ENCODE measurements around the gene SLX4IP. TPM values are rescaled to one million over a fixed set of nuclear protein-coding genes. Genes with fewer than 3 reads are reported as not detected.

The SLX4IP gene
- total RNA-seq, 1 donor from 2014 or later = 9.0 TPM

DNA sequence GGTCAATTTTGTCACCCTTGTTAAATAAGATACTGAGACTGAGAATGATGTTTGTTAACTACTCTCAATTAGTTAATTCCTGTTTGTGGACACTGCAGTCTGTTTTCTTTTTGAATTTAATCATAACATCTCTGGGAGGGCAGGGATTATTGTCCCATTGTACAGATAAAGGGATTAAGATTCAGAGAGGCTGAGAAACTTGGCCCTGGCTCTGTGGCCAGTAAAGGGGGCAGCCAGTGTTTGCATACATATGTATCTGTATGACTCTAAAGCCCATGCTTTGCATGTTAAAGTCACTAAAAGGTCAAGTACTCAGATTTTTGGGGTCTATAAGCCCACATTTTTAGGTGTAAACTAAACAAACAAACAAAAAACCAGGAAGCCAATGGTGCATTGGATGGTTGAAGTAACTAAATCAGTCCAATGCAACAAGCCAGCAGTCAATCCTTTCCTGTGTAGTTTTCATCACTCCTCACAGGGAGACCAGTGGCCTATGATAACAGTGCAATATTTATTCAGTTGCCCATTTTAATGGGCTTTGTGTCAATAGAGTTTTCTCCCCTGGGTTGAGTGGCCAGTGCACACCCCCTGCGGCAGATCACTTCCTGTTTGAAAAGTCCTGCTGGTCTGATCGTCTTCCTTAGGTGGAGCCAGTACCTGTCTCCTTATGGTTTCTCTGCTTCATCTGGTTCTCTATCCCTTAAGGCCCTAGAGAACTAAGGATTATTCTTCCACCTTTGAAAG lies 106.7 kb downstream of the SLX4IP start:
- intact Hi-C loops (cut with micrococcal nuclease) = no loop called here

DNA sequence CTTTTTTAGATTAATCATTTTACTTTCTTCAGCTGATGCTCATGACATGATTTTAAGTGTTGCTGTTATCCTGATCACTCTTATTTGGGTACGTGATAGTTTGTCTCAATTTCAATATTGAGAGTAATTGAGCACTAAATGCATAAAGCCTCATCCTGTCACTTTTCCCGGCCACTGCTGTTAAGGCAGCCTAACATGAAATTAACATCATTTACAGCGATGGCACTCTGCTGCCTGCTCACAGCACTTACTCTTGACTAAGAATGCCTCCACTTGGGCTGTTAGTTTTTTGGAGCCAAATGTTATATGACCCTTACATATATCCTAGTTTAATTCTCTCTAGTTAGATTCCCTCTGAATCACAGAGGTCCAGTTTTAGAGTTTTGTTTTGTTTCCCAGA lies 107.3 kb downstream of the SLX4IP start:
- intact Hi-C loops (cut with micrococcal nuclease) = no loop called here

DNA sequence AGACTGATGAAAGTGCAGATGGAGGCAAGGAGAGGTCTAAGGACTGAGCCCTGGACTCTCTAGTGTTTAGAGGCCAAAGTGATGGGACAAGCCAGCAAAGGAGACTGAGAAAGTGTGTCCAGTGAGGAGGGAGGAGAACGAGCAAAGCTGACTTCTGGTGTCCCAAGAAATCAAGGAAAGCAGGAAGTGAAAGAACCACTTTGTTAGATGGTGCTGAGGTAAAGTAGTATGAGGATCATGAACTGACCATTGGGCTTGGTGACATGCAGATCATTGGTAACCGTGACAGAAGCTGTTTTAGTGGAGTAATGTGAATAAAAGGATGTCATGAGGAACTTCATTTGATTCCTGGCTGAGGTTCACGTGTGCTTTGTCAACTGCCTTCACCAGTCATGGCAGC lies 108.4 kb downstream of the SLX4IP start:
- intact Hi-C loops (cut with micrococcal nuclease) = no loop called here

DNA sequence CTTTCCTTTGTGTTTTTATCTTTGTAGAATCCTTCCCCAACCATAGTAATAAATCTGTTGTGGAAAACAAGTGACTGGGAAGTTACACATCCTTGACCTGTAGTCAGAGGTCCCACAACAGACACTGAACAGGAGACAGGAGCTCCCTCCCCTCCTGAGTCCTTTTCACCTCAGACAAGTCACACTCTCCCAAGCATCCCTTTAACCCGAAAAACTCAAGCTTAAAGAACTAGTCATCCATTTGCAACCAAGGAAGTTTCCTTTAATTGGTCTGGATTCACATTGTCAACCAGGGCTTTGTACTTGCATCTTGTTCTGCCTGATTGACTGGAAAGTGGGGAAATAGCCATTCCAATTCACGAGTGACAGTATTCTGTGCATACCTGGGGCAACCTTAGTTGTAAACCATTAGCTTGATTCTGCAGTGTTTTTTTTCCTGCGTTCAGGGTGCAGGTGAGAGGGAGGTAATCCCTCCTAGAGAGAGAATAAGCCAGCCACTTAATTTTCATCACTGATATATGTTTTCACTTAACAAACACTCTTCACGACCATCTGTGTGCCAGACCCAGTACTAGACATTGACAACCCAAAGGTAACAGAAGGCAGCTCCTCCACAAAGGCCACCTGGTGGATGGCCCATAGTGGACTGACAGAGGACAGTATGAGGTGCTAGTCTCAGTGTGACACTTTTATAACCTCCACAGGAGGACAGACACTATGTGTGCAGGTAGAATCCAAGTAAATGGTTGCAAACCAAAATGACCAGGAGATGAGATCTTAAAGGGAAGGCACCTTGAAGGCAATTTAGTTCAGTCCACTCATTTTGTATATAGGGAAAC lies 112.4 kb downstream of the SLX4IP start:
- intact Hi-C loops (cut with micrococcal nuclease) = no loop called here

DNA sequence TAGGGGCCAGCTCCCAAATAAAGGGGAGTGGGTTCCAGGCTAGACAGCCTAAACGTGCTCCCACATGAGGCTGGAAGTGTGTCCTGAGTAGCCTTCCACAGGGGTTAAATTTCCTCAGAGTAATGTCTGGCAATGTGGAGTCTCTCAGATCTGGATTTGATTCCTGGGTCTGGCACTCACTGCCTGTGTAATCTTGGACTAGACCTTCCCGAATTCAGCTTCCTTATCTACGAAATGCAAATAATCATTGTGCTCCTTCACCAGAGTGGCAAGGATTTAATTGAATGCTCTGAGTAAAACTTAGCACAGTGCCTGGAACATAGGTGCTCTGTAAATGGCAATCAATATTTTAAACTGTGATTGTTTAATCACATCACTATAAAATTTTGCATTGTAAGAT lies 114.4 kb downstream of the SLX4IP start:
- intact Hi-C loops (cut with micrococcal nuclease) = no loop called here

DNA sequence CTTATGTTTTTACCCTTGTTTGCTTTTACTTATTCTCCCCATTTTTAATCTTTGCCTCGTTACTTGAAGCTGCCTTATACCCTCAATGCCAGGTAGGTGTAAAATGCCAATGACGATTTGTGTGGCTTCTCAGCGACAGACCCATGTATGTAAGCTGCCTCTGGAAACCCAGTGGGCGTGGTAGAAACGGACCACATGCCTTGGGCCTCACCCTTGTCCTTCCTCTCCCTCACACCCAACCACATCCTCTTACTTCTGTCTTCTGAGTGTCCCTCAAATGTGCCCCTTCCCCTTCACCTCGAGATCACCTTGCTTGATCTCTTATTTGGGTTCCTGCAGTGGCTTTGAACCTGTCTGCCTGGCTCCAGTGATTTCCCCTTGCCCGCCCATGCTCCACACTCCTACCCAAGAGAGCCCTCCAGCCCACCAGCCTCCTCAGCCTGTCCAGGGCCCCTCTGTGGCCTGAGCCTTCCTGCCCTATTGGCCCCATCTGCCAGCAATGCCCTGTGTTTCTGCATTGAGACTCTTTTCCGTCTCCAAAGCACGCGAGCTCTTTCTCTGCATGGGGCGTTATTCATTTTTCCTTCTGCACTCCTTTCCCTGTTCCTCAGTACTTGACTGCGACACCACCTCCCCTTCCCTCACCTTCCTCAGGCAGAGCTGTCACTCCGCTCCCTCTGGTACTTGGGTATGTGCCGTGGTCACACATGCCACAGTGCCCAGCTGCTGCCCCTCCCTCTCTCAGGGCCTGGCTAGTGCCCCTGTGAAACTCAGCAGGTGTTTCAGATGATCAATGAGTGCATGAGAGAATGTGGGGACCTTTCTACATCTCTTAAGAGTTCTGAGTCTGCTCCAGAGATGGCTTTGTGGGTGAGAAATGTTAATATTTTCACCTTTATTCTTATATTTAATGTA lies 115.4 kb downstream of the SLX4IP start:
- intact Hi-C loops (cut with micrococcal nuclease) = loop anchor here (10.0 kb wide), 1 partner anchor 336 kb away; the partner anchor contains the start of gene SNAP25

DNA sequence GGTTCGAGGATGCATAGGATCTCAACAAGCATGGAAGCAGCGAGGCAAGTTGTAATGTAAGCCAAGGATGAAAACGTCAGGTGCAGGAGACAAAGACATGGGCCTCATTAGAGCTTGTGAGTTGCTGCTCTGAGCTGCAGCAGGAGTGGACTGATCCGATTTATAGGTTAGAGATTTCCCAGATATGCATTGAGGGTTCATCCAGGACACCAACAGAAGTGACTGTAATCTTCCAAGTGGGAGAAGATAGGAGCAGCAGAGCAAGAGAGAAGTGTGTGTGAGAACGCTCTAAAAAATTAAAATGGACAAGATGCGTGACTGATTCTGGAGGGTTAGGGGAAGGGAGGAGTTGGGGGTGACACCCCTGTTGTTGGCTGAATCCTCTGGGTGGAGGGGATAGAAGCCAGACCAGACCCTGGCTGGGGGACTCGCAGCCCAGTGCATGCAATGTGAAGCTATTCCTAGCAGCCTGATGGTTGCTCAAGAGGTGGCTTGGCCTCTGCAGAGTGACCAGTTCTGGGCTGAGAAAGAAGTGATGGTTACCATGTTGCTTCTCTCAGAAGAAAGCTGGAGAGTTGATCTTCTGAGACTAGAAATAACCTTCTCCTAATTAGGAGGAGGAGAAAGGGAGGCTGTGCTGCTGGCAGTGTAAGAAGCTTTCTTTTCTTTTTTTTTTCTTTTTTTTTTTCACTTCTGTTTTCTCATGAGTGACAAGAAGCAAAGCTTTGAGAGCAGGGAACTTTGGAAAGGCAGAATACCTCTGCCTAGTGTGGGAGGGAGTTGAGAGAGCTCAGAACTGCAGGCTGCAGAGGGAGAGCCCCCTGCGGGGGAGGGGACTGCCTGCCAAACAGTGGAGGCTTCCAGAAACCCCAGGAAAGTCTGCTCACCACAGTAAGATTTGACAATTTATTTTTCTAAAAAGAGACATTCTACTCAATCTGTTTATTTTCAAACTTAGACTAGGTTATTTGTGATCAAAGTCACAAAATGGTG lies 116.9 kb downstream of the SLX4IP start:
- intact Hi-C loops (cut with micrococcal nuclease) = loop anchor here (2.0 to 10.0 kb wide), 2 partner anchors 123 to 337 kb away; partner anchors contain the start of gene SNAP25

DNA sequence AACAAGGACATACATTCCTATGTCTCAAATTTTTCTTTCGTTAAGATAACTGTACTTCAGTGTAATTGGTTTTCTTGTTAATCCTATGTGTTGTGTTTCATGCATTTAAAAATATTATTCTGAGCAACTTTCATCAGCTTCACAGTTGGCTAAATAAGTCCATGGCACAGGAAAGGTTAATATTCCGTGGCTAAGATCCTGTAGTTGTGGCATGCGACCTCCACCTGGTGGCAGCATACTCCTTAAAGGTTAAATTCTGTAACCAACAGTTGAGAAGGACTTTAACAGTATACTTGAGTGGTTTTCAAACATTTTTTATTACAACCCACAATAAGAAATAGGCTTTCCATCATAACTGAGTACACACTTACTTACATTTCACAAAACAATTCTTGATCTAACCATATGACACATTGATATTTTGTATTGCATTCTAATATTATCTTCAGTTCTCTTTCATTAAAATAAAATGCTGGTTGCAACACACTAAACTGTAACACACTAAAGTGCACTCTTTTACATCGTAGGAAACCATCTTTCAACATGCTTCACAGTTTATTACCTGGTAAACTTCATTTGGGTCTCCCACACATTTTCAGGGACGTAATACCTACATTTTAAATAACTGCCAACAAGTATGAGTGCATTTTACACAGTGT lies 118.3 kb downstream of the SLX4IP start:
- intact Hi-C loops (cut with micrococcal nuclease) = loop anchor here (2.0 to 10.0 kb wide), 2 partner anchors 121 to 339 kb away; partner anchors contain the start of gene SNAP25

DNA sequence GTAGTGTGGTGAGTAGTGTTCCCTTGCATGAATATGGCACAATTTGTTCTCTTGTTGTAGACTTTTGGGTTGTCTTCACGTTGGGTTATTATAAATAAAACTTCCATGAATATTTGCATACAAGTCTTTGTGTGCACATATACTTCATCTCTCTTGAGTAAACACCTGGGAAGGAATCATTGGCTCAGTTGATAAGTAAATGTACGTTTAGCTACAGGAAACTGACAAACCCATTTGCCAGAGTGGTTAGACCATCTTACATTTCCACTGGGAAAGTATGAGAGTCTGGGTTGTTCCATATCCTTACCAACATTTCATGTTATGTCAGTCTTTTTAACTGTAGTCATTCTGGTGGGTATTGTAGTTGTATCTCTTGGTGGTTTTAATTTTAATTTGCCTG lies 119.2 kb downstream of the SLX4IP start:
- intact Hi-C loops (cut with micrococcal nuclease) = loop anchor here (10.0 kb wide), 1 partner anchor 339 kb away; the partner anchor contains the start of gene SNAP25

DNA sequence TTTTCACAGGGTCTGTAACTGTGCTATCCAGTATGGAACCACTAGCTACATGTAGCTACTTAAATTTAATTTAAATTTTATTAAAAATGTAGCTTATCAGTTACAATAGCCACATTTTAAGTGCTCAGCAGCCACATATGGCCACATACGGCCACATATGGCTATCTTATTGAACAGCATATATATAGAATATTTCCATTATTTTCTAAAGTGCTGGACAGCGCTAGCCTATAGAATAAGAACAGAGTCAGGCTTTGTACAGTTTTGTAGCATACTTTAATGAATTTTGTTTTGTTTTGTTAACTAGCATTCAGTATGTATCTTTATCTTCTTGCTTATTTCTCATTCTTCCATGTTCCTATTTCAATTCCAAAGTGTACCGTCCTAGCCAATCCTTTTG lies 120.3 kb downstream of the SLX4IP start:
- intact Hi-C loops (cut with micrococcal nuclease) = loop anchor here (5.0 to 10.0 kb wide), 3 partner anchors 38 to 341 kb away; partner anchors contain the start of gene SNAP25

DNA sequence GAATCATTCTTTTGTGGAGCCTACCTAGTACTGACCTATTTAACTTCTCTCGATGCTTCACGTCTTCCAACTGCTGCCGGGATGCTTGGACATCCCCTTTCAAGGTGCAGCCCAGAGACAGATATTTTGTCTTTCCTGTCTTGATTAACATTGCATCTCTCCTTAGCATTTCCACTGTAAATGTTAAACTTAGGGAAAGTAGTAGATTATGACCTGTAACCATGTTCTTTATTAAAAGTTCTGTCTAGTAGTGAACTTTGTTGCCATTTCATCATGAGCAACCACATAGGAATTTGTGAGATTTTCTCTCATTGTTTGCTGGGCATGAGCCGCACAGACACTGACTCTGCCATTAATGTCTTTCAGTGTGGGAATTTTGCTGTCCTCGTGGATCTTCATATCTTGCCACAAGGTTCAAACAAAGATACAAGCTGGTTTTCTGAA lies 120.8 kb downstream of the SLX4IP start:
- intact Hi-C loops (cut with micrococcal nuclease) = loop anchor here (5.0 to 10.0 kb wide), 3 partner anchors 39 to 341 kb away; partner anchors contain the start of gene SNAP25

DNA sequence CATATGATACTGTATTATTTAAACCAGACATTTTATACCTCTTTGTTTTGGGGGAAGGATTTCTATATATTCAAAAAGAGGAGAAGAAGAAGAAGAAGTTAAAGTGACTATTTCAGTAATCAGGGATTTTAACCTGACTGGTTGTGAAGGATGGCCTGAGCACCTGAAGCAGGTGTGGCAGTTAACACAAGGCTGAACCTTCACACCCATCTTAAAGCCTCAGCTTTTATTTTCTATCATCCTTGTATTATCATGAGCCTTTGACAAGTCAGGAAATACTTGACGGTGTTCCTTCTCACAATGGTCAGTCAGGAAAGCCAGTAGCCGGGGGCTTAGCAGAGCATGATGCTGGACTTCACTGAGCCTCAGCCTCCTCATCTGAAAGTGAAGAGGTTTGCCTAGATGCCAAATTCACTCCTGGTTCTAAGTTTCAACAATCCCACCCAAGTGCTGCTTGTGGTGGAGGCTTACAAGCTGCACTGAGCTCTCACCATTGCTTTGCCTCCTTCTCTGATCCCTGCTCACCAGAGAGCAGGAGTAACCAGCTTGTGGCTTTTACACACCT lies 121.5 kb downstream of the SLX4IP start:
- intact Hi-C loops (cut with micrococcal nuclease) = loop anchor here (5.0 to 10.0 kb wide), 3 partner anchors 39 to 342 kb away; partner anchors contain the start of gene SNAP25

DNA sequence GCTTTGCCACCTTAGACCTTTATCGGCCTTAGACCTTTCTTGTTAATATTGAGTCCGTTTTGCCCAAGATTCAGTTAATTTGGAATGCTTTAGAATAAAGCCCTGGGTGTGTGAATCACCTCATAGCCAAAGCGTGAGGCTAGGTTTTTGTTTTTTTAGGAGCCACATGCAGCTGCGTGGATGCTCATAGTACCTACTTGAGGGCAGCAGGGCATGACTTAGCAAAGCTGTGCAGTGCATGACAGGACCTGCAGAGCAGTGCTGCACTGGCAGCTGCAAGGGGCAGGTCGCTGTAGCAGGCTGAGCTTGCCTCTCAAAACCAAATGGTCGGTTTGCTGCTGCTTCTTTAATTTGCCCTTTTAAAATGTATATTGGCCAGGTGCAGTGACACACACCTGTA lies 122.6 kb downstream of the SLX4IP start:
- intact Hi-C loops (cut with micrococcal nuclease) = loop anchor here (1.0 to 10.0 kb wide), 4 partner anchors 11 to 343 kb away; partner anchors contain the start of gene SNAP25

DNA sequence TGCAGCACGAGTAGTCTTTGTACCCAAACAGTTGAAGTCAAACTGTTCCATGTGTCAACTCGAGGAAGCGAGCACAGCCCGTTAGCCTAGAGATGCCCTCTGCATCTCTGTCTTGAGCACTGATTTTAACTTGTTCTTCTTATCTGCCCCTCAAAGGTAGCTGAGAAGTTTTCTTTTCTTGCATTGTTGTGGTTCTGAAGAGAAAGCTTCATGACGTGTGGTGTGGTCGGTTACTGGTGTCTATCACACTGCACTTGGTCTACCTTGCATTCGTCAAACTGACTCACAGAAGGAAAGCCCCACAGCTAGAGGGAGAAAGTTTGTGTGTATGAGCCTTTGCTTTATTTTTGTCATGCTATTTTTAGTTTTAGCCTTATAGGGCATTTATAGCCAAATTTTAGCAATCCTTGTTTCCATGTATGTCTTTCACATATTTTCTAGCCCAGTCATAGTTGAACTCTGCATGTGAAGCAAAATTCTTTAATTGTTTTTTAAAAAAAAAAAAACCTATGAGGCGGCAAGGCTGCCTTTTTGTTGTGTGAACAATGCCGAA lies 123.6 kb downstream of the SLX4IP start:
- intact Hi-C loops (cut with micrococcal nuclease) = loop anchor here (1.0 to 10.0 kb wide), 4 partner anchors 10 to 344 kb away; partner anchors contain the start of gene SNAP25

DNA sequence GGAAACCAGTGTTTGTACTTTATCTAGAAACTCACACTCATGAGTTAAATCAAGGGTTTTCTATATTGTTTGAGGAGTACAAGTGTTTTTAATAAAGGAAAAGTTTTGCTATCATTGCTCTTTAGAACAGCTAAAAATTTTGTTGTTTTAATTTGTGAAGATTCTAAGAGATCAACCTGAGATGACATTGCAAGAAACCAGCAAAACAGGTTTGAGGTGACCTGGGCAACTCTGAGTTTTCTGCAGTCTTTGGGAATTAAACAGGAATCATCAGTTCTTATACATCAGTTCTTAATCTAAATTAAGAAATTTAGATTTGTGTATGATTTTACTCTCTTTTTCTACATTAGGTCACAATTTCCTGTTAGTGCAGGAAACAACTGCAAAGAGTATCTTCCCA lies 124.2 kb downstream of the SLX4IP start:
- intact Hi-C loops (cut with micrococcal nuclease) = loop anchor here (5.0 to 10.0 kb wide), 3 partner anchors 38 to 344 kb away; partner anchors contain the start of gene SNAP25

DNA sequence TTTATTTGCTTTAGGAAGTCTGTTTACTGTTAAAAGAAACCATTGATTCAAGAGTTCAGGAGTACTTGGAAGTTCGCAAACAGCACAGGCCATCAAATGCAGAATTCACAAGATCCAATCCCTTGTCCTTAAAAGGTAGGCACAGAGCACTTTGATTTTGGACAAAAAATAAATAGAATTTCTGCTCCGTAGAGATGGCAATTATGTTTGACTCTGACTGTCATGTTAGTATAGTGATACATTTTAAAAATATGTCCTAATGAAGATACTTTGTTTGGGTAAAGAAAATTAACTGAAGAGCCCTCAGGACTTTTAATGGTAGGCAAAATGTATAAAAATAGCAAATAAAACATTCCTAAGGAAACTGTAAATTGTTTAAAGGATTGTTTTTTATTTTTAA lies 125.6 kb downstream of the SLX4IP start:
- intact Hi-C loops (cut with micrococcal nuclease) = no loop called here

DNA sequence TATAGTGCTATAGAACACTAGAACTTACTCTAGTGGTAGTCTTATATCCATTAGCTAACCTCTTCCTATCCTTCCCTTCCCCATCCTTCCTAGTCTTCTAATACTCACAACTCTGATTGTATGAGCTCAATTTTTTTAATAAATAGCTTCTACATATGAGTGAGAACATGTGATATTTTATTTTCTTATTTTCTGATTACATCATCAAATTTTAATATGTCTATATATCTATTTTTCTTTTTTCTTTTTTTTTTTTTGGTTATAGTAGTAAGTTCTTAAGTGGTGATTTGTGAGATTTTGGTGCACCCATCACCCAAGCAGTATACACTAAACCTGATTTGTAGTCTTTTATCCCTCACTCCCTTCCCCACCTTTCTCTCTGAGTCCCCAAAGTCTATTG lies 126.2 kb downstream of the SLX4IP start:
- intact Hi-C loops (cut with micrococcal nuclease) = no loop called here

DNA sequence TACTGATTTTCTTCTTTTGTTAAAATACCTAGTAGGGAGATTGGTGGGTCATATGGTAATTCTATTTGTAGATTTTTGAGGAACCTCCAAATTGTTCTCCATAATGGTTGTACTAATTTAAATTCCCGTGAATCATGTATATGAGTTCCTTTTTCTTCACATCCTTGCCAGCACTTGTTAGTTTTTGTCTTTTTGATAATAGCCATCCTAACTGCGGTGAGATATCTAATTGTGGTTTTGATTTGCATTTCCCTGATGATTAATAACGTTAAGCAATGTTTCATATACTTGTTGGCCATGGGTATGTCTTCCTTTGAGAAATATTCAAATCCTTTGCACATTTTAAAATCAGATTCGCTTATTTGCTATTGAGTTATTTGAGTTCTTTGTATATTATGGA lies 127.8 kb downstream of the SLX4IP start:
- intact Hi-C loops (cut with micrococcal nuclease) = no loop called here
